Measurements from ENCODE around the gene CASS4. TPM values are rescaled to one million over a fixed set of nuclear protein-coding genes. Genes with fewer than 3 reads are reported as not detected.

The CASS4 gene
- total RNA-seq, 4 donors from 2014 or later = 1.2 to 9.0 (median 4.4) TPM

DNA sequence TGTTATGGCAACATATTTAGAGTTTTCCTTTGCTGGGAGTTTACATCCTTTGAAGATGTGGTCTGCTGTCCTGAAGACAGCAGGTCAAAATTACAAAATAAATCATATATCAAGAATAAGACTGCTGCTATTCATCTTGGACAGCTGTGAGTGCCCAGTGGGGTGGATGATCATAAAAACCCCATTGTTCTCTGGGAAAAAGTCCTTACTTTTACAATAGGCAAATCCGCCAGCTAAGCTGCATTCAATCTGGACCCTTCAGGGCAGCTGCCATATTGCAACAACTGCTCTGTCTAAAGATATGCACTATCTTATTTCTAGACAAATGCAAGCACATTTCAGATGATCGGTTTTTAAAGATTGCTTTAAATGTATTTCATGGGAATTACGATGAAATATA, 19.4 kb downstream of the CASS4 start:
- H3K27me3 ChIP-seq = no peaks in the 10 kb centered on the region
- H3K4me1 ChIP-seq = peaks cover 0 to 53% (median 25%) of the 10 kb centered on the region in 3 donors
- H3K9me3 ChIP-seq = no peaks in the 10 kb centered on the region
- TF ChIP-seq POLR2AphosphoS5 (IDR thresholded peaks at IDR 0.05) (no peak), POLR2A (IDR thresholded peaks at IDR 0.05) (no peak), EP300 (IDR thresholded peaks at IDR 0.05) (no peak), CTCF (IDR thresholded peaks at IDR 0.05) (no peak)
- no peaks in the 10 kb centered on the region for H3K36me3 ChIP-seq
- 83 to 92% methylated on average over 3 of the region's 3 CpGs for WGBS, 2 donors (ENCODE audit: low coverage in 1 of 2)
- no peak overlapping the region for H3K27ac ChIP-seq
- no peak overlapping the region for H3K4me3 ChIP-seq
- ATAC-seq = no peak

DNA sequence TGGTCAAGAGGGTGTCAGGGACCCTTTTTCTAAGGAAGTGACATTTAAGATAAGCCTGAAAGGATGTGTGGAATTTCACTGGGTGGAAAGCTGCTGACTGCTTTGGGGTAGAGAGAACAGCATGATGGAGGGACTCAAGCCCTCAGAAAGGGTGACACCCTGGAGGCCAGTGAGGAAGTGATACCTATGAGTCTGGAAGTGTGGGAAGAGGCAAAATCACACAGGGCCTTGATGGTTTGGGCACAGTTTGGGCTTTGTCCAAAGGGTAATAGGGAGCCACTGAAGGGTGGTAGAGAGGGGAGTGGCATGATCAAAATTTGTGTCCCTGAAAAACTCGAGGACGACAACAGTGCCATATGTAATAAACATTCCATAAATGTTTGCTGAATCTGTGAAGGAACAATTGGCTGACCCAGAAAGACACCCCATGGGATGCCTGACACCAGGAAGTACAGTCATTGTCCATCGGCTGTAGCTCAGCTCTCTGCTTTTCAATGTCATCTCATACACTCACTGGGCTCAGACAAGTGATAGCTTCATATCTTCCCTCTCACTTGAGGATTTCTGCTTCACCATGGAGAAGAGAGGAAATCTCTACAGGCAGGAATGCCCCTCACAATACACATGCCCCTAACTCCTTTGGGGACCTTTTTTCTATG, 21.3 kb downstream of the CASS4 start:
- 31 to 70% methylated on average over 3 of the region's 3 CpGs for WGBS, 2 donors (ENCODE audit: low coverage in 1 of 2)
- no peak for ATAC-seq
- H3K27me3 ChIP-seq = no peaks in the 10 kb centered on the region
- TF ChIP-seq CTCF (IDR thresholded peaks at IDR 0.05) = no peak
- no peak for TF ChIP-seq POLR2AphosphoS5 (IDR thresholded peaks at IDR 0.05)
- TF ChIP-seq EP300 (IDR thresholded peaks at IDR 0.05) = no peak
- no peak for TF ChIP-seq POLR2A (IDR thresholded peaks at IDR 0.05)
- H3K36me3 ChIP-seq = no peaks in the 10 kb centered on the region
- peak overlapping the region in 3 of 4 donors; percentile 24 to 78 (median 69) for H3K27ac ChIP-seq
- H3K4me3 ChIP-seq = no peak overlapping the region
- H3K4me1 ChIP-seq = peaks cover 0 to 43% (median 24%) of the 10 kb centered on the region in 3 donors
- H3K9me3 ChIP-seq = no peaks in the 10 kb centered on the region

DNA sequence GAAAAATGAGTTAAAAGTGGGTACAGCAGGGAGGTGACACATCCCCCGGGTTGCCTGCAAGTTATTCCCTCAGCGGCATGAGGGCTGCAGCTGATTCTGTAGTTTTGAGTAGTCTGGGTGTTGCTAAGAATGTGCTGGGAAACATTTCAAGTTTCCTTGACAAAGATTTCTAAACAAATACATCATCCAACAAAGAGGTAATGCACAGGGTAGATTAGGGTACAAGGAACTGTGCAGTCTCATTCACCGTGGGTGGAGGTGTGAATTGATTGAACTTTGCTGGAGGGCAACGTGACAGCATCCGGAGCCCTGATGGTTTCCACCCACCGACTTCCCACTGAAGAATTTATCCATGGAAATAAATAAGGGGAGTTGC, 21.8 kb downstream of the CASS4 start:
- 0 to 10% methylated on average over 2 to 6 of the region's 6 CpGs for WGBS, 2 donors (ENCODE audit: low coverage in 1 of 2)
- TF ChIP-seq POLR2A (IDR thresholded peaks at IDR 0.05) (no peak), POLR2AphosphoS5 (IDR thresholded peaks at IDR 0.05) (no peak), CTCF (IDR thresholded peaks at IDR 0.05) (no peak), EP300 (IDR thresholded peaks at IDR 0.05) (no peak)
- ATAC-seq = peak; percentile 70
- H3K27me3 ChIP-seq = no peaks in the 10 kb centered on the region
- no peak overlapping the region for H3K4me3 ChIP-seq
- H3K9me3 ChIP-seq = no peaks in the 10 kb centered on the region
- peaks cover 0 to 42% (median 21%) of the 10 kb centered on the region in 3 donors for H3K4me1 ChIP-seq
- H3K27ac ChIP-seq = peak overlapping the region in 3 of 4 donors; percentile 24 to 78 (median 69)
- no peaks in the 10 kb centered on the region for H3K36me3 ChIP-seq

DNA sequence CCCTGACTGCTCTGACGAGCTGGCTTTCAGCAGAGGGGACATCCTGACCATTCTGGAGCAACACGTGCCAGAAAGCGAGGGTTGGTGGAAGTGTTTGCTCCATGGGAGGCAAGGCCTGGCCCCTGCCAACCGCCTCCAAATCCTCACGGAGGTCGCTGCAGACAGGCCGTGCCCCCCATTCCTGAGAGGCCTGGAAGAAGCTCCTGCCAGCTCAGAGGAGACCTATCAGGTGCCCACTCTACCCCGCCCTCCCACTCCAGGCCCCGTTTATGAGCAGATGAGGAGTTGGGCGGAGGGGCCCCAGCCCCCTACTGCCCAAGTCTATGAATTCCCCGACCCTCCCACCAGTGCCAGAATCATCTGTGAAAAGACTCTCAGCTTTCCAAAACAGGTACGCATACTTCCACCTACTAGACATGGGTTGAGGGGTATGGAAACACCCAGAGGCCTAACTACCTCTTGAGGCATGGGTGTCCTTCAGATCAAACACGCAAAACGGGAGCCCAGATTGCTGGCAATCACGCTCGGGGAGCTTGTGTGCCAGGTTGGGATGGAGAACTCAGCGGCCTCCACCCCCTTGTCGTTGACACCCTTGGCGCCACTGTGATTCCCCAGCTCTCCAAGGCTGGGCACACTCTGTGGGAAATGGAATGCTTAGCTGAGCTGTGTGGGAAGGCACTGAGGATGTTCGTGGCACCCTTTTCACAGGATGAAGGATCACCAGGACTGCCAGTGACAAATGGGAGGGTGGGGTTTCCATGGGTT, 25.3 kb downstream of the CASS4 start:
- WGBS, 2 donors (ENCODE audit: low coverage in 1 of 2) = 67 to 94% methylated on average over 3 to 10 of the region's 20 CpGs
- Histone ChIP-seq H3K9me3 (no peaks in the 10 kb centered on the region), H3K27ac (peak overlapping the region in 2 of 4 donors; percentile 66 to 68)

More for the DNA sequence above, 25.3 kb downstream of the CASS4 start:
- TF ChIP-seq EP300 (IDR thresholded peaks at IDR 0.05) (no peak), POLR2A (IDR thresholded peaks at IDR 0.05) (no peak), CTCF (IDR thresholded peaks at IDR 0.05) (no peak), POLR2AphosphoS5 (IDR thresholded peaks at IDR 0.05) (no peak)
- ATAC-seq = no peak
- peaks cover 0 to 39% (median 19%) of the 10 kb centered on the region in 3 donors for H3K4me1 ChIP-seq
- no peaks in the 10 kb centered on the region for H3K36me3 ChIP-seq
- H3K27me3 ChIP-seq = no peaks in the 10 kb centered on the region
- H3K4me3 ChIP-seq = no peak overlapping the region

Measured in gastroesophageal sphincter (tissue), 4 donors.